Measurements from ENCODE around the gene ATRNL1. TPM values are rescaled to one million over a fixed set of nuclear protein-coding genes. Genes with fewer than 3 reads are reported as not detected.

Gene ATRNL1
- total and polyA plus RNA-seq, 2 of the 8 experiments (the other 6 are each of a cell fraction or from before 2014, with no cell fraction given), result 5.1 to 17.6 TPM

DNA sequence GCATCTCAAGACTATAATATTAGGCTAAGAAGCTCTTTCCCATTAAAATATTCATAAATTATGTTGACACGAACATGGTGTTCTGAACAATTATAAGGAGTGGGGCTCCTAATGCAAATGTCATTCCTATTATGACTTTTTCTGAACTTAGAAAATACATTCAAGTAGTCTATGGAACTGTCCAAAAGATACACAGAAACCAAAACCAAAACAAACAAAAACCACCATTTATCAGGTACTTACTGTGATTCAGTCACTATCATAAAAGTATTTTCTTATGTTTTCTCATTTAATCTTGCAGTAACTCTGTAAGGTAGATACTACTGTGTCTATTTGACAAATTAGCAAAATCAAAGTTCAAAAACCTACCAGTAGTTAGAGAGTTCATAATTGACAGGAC lies 773.0 kb downstream of the ATRNL1 start (continued):
- TF ChIP-seq, protein P1, sequence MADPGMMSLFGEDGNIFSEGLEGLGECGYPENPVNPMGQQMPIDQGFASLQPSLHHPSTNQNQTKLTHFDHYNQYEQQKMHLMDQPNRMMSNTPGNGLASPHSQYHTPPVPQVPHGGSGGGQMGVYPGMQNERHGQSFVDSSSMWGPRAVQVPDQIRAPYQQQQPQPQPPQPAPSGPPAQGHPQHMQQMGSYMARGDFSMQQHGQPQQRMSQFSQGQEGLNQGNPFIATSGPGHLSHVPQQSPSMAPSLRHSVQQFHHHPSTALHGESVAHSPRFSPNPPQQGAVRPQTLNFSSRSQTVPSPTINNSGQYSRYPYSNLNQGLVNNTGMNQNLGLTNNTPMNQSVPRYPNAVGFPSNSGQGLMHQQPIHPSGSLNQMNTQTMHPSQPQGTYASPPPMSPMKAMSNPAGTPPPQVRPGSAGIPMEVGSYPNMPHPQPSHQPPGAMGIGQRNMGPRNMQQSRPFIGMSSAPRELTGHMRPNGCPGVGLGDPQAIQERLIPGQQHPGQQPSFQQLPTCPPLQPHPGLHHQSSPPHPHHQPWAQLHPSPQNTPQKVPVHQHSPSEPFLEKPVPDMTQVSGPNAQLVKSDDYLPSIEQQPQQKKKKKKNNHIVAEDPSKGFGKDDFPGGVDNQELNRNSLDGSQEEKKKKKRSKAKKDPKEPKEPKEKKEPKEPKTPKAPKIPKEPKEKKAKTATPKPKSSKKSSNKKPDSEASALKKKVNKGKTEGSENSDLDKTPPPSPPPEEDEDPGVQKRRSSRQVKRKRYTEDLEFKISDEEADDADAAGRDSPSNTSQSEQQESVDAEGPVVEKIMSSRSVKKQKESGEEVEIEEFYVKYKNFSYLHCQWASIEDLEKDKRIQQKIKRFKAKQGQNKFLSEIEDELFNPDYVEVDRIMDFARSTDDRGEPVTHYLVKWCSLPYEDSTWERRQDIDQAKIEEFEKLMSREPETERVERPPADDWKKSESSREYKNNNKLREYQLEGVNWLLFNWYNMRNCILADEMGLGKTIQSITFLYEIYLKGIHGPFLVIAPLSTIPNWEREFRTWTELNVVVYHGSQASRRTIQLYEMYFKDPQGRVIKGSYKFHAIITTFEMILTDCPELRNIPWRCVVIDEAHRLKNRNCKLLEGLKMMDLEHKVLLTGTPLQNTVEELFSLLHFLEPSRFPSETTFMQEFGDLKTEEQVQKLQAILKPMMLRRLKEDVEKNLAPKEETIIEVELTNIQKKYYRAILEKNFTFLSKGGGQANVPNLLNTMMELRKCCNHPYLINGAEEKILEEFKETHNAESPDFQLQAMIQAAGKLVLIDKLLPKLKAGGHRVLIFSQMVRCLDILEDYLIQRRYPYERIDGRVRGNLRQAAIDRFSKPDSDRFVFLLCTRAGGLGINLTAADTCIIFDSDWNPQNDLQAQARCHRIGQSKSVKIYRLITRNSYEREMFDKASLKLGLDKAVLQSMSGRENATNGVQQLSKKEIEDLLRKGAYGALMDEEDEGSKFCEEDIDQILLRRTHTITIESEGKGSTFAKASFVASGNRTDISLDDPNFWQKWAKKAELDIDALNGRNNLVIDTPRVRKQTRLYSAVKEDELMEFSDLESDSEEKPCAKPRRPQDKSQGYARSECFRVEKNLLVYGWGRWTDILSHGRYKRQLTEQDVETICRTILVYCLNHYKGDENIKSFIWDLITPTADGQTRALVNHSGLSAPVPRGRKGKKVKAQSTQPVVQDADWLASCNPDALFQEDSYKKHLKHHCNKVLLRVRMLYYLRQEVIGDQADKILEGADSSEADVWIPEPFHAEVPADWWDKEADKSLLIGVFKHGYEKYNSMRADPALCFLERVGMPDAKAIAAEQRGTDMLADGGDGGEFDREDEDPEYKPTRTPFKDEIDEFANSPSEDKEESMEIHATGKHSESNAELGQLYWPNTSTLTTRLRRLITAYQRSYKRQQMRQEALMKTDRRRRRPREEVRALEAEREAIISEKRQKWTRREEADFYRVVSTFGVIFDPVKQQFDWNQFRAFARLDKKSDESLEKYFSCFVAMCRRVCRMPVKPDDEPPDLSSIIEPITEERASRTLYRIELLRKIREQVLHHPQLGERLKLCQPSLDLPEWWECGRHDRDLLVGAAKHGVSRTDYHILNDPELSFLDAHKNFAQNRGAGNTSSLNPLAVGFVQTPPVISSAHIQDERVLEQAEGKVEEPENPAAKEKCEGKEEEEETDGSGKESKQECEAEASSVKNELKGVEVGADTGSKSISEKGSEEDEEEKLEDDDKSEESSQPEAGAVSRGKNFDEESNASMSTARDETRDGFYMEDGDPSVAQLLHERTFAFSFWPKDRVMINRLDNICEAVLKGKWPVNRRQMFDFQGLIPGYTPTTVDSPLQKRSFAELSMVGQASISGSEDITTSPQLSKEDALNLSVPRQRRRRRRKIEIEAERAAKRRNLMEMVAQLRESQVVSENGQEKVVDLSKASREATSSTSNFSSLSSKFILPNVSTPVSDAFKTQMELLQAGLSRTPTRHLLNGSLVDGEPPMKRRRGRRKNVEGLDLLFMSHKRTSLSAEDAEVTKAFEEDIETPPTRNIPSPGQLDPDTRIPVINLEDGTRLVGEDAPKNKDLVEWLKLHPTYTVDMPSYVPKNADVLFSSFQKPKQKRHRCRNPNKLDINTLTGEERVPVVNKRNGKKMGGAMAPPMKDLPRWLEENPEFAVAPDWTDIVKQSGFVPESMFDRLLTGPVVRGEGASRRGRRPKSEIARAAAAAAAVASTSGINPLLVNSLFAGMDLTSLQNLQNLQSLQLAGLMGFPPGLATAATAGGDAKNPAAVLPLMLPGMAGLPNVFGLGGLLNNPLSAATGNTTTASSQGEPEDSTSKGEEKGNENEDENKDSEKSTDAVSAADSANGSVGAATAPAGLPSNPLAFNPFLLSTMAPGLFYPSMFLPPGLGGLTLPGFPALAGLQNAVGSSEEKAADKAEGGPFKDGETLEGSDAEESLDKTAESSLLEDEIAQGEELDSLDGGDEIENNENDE (IDR thresholded peaks at IDR 0.05; ENCODE audit: insufficient replicate concordance, low read length), result no peak
- TF ChIP-seq JUN (IDR thresholded peaks at IDR 0.05; ENCODE audit: low read depth, low read length) (no peak), SIN3A (conservative IDR thresholded peaks at IDR 0.05 in 1 of 2, IDR thresholded peaks at IDR 0.05 in 1 of 2; ENCODE audit: low read depth in 1 of 2, low read length in 2 of 2) (no peak), KDM4A (IDR thresholded peaks at IDR 0.05; ENCODE audit: low read depth, low read length, severe bottlenecking) (no peak), TAF7 (optimal IDR thresholded peaks at IDR 0.05; ENCODE audit: borderline replicate concordance, low read depth, low read length) (no peak), TAF1 (IDR thresholded peaks at IDR 0.05; ENCODE audit: low read depth, low read length) (no peak), PHF8 (conservative IDR thresholded peaks at IDR 0.05; ENCODE audit: low read depth, low read length) (no peak), SP1 (IDR thresholded peaks at IDR 0.05; ENCODE audit: low read depth, low read length) (no peak)

Data from H1 (cell line).